ENCODE measurements around the gene MAGI3.
"Not testable (repeated sequence)": the region's sequence is repeated elsewhere in the genome, so short reads cannot be mapped to it uniquely, and the experiment has no call there.

The MAGI3 gene

GRCh38 chr1:113579256-113580018 is 189.1 kb downstream of the MAGI3 start:
- DNase-seq (ENCODE audit: low spot score): no peak

DNA sequence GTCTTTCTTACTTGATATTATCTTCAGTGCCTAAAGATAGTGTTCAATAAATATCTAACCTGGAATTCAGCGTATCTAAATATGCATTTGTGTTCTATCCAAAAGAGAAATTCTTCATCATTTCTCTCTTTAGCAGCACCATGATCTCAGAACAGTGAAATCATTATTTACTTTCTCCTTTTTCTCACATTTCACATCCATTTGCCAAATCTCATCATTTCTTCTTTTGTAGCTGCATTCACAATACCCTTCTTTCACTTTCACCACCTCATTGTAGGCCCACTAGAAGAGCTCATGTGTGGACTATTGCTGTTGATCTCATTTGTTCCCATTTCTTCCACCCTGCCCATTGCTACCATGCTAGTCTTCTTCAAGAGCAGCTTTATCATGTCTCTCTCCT is 191.0 kb downstream of the MAGI3 start:
- no peak for DNase-seq (ENCODE audit: low spot score)

DNA sequence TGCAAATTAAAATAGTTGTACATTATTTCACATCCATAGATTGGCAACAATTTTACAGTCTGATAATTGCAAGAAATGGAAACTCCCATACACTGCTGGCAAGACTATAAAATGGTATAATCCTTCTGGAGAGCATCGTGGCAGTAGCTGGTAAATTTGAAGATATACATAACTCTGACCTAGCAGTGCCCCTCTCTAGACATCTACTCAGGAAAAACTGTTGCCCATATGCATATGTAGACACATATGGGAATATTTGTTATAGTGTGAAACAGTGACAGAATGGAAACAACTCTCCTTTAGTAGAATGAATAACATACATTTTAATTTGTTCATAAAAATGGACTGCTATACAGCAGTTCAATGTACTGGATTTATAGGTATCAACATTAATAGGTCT is 191.8 kb downstream of the MAGI3 start:
- DNase-seq (ENCODE audit: low spot score): no peak

GRCh38 chr1:113587475-113587874 is 197.2 kb downstream of the MAGI3 start:
- no peak for DNase-seq (ENCODE audit: low spot score)

GRCh38 chr1:113592230-113592629 is 201.9 kb downstream of the MAGI3 start:
- DNase-seq (ENCODE audit: low spot score): no peak

GRCh38 chr1:113593550-113594297 is 203.4 kb downstream of the MAGI3 start:
- DNase-seq (ENCODE audit: low spot score): no peak

DNA sequence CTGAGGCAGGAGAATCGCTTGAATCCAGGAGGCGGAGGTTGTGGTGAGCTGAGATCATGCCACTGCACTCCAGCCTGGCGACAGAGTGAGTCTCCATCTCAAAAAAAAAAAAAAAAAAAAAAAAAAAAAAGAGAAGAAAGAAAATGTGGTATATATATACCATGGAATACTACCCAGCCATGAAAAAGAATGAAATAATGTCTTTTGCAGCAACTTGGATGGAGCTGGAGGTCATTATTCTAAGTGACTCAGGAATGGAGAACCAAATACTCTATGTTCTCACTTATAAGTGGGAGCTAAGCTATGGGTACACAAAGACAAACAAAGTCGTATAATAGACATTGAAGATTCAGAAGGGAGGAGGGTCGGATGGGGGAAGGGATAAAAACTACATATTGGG is 214.2 kb downstream of the MAGI3 start:
- DNase-seq (ENCODE audit: low spot score): not testable (repeated sequence)

GRCh38 chr1:113605146-113605545 is 214.8 kb downstream of the MAGI3 start:
- DNase-seq (ENCODE audit: low spot score): no peak

DNA sequence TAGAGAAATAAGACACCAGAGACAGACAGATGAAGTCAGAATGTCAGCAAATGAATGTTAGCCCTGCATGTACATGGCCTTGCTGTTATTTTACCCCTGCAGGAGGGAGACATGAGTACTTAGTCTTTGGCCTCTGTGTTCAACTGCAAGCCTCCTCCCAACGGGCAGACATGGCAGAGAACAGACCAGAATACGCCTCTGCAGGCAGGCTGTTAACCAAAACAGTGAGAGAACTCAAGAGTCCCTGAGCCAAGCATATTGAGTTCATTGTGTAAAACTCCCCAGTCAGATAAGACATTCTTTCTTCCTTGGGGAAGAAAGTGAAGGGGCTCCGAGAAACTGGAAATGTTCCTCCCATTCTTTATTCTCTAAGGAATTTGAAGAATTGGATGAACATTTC is 218.1 kb downstream of the MAGI3 start:
- no peak for DNase-seq (ENCODE audit: low spot score)

DNA sequence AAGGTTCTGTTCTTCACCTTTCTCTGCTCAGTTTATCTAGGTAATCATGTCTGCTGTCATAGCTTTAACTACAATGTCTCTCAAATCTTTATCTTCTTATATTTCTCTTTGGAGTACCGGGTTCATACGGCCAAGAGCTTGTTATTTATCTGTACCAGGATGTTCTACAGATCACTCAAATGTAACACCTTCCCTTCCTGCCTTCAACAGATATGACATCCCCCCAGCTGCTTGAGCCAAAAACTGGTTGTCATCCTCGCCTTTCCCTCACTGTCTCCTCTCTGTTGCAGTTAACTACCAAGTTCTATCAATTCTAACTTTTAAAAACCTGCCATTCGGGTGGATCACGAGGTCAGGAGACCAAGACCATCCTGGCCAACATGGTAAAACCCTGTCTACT is 220.1 kb downstream of the MAGI3 start:
- no peak for DNase-seq (ENCODE audit: low spot score)

DNA sequence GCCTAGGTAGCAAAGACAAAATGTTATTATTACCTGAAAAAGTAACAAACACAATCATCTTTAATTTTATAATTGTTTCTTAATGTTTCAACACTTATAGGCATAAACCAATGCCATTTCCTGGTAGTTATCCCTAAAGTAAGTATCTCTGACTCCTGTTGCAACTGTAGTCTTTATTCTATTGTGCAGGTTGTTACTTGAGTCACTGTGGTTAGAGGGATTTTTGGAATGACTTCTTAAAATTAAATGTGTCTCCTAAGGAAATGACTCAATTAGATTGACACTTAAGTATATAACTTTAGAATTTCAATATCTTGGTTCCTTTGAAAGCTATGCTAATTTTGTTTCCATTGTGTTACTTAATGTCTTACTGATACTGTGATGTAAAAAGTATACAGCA is 225.1 kb downstream of the MAGI3 start:
- no peak for DNase-seq (ENCODE audit: low spot score)

- no peak for DNase-seq (ENCODE audit: low spot score)
Measured at GRCh38 chr1:113616156-113616555, 225.8 kb downstream of the MAGI3 start.

- no peak for DNase-seq (ENCODE audit: low spot score)
Measured at GRCh38 chr1:113617438-113618141, 227.3 kb downstream of the MAGI3 start.

DNA sequence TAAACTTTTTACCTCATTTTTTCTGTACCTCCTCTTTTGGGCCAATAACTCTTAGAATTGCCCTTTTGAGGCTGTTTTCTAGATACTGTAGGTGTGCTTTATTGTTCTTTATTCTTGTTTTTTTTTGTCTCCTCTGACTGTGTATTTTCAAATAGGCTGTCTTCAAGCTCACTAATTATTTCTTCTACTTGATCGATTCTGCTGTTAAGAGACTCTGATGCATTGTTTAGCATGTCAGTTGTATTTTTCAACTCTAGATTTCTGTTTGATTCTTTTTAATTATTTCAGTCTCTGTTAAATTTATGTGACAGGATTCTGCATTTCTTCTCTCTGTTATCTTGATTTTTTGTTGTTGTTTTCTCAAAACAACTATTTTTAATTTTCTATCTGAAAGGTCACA is 238.7 kb downstream of the MAGI3 start:
- no peak for DNase-seq (ENCODE audit: low spot score)

DNA sequence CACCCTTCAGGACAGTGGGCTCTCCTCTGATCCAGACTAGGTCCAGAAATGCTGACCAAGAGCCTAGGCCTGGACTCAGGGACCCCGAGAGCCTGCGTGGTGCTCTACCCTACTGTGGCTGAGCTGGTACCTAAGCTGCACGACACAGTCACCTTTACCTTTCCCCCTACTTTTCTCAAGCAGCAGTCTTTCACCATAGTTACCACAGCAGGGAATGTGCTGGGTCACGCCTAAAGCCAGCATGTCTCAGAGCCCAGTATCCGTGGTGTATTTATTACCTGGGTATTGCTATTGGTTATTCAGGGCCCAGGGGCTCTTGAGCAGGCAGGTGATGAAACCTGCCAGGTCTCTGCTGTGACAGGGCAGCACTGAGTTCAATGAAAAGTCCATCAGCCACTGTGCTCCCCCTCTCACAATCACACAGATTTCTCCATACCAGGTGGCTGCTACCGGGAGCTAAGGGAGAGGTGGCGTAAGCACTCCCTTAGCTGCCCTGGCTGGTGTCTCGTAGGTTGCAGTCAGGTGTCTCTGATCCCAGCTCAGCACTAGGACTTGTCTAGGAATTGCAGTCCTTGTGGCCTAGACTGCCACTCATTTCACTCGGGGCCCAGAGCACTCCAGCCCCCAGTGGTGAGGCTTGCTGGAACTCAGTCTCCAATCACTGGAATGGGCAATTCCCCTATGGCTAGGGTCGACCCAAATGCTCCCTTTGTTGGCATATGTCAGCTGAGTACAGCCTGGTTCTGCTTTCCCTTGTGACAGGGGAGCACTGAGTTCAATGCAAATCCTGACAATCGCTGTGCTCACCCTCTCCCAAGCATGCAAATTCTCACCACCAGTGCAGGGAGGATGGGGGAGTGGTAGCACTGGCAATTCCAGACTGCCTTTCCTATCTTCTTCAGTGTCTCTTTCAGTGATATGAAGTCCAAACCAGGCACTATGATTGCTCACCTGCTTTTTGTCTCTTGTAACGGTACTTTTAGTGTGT is 240.3 kb downstream of the MAGI3 start:
- no peak for DNase-seq (ENCODE audit: low spot score)

DNA sequence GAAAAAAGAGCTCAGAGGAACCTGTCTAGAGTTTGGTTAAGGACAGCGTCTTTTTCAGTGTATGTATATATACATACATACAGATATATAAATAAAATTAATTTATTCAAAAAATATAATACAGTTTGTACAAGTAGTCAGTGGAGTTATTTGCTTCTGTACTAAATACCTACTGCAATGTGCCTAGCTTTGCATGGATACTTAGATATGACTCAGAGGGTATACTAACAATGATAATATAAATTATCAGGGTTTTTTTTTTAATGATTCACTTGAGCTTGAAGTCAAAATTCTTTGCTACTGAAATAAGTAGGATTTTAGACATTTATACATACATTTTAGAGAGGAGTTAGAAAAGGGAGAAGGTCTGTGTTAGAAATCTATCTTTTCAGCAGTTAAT is 251.1 kb downstream of the MAGI3 start:
- no peak for DNase-seq (ENCODE audit: low spot score)

DNA sequence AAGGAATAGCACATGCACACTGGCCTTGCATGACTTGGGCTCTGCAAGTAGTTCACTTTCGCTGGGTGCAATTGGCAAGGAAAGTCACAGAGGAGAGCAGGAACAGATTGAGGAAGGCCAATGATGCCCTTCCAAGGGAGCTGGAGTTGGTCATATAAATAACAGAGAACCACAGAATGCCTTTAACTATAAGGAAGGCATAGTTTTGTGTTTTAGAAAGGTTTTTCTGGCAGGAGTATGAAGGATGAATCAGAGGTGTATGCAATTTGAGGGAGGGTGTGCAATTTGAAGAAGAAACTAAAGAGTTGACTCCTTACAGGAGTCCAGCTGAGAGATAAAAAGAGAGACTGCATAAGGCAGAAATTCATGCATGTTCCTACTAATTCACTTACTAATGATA is 256.8 kb downstream of the MAGI3 start:
- no peak for DNase-seq (ENCODE audit: low spot score)

DNA sequence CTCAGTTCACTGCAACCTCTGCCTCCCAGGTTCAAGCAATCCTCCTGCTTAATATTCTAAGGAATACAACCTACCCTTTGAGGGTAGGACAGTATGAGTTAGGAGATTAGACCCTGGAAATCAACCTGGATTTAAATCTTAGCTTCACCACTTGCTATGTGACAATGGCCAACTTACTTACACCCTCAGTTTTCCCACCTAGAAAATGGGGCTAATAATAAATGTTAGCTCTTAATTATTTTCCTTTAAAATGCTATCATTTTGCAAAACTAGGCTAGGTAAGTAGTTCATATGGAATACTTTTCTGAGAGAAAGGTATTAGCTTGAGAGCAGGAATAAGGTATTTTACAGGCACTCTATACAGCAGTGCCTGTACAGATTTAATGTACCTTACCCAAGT is 258.2 kb downstream of the MAGI3 start:
- DNase-seq (ENCODE audit: low spot score): no peak

GRCh38 chr1:113652771-113653170 is 262.5 kb downstream of the MAGI3 start:
- no peak for DNase-seq (ENCODE audit: low spot score)

DNA sequence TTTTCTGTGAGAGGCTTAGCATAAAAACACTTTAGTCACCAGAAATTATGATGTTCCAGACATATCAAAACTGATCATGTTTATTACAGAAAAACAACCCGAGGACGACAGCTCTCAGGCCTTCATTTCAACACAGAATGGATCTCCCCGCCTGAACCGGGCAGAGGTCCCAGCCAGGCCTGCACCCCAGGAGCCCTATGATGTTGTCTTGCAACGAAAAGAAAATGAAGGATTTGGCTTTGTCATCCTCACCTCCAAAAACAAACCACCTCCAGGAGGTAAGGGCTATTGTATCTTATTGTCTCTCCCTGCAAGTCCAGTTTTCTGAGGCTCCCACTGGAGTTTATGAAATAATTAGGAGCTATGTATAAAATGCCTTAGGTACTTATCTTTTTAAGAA is 263.4 kb downstream of the MAGI3 start:
- no peak for DNase-seq (ENCODE audit: low spot score)

GRCh38 chr1:113654883-113655282 is 264.6 kb downstream of the MAGI3 start:
- DNase-seq (ENCODE audit: low spot score): no peak

DNA sequence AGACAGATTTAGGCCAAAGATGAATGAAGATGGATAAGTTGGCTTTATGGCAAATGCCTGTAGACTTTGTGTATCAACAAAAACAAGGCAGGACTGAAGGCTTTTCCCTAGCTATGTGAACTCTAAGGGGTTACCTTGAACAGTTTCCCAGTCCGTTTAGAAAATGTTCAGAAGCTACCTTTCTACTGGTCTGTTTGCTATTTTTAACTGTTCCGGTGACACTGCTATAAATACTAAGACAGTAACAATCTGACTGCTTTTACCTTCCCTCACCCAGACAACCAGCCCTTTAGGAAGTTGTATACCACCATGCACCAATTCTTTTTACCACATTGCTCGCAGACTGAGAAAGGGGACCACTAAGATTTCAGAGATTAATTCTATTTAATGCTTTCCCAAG is 266.8 kb downstream of the MAGI3 start:
- DNase-seq (ENCODE audit: low spot score): no peak

All from hematopoietic multipotent progenitor cell treated with erythropoietin and hydrocortisone succinate and interleukin-3 and kit ligand, for 17 days (in vitro differentiated cells).